Hepatocyte (in vitro differentiated cells): ENCODE data around the gene SRRM3.

Experiments used
- EZH2 ChIP-seq: fragments of 200-600 bp; sonication (generic); IDR thresholded peaks from 2 replicates; pipeline ENCODE4 v1.6.1; 2016; ENCODE audit warnings: antibody characterized with exemption, mild to moderate bottlenecking, borderline replicate concordance
- EZH2phosphoT487 ChIP-seq: fragments of 200-600 bp; sonication (generic); IDR thresholded peaks from one replicate; pipeline ENCODE4 v1.6.1; 2018; ENCODE audit warnings: antibody characterized with exemption, mild to moderate bottlenecking, low read depth, moderate library complexity; ENCODE audit not compliant: unreplicated experiment, severe bottlenecking
- TF ChIP-seq, protein P1 (sequence below): fragments of 200-600 bp; sonication (generic); IDR thresholded peaks from 2 replicates; pipeline ENCODE4 v1.5.1; 2016; ENCODE audit warnings: antibody characterized with exemption, mild to moderate bottlenecking; ENCODE audit not compliant: poor library complexity

DNA sequence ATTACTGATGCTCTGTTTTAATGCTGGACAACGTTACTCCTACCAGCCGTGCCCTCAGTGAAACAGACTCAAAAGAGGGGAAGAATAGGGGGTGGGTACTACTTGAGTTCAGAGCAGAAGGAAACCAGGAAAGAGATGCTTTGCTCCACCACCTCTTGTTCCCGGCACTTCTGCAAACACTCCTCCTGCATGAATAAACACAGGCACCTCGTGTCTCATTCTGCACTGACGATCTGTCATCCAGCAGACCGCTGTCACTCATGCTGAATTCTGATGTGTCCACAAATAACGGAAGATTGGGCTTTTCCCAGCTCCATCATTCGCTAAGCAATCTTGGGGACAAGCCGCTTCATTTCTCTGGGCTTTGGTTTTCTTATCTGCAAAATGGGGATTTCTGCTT, 130.4 kb downstream of the SRRM3 start:
- TF ChIP-seq, protein P1, sequence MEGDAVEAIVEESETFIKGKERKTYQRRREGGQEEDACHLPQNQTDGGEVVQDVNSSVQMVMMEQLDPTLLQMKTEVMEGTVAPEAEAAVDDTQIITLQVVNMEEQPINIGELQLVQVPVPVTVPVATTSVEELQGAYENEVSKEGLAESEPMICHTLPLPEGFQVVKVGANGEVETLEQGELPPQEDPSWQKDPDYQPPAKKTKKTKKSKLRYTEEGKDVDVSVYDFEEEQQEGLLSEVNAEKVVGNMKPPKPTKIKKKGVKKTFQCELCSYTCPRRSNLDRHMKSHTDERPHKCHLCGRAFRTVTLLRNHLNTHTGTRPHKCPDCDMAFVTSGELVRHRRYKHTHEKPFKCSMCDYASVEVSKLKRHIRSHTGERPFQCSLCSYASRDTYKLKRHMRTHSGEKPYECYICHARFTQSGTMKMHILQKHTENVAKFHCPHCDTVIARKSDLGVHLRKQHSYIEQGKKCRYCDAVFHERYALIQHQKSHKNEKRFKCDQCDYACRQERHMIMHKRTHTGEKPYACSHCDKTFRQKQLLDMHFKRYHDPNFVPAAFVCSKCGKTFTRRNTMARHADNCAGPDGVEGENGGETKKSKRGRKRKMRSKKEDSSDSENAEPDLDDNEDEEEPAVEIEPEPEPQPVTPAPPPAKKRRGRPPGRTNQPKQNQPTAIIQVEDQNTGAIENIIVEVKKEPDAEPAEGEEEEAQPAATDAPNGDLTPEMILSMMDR = no peak
- TF ChIP-seq EZH2 (no peak), EZH2phosphoT487 (no peak)
